HCT116 (cell line): ENCODE results near the gene RCBTB1. TPM values are rescaled to one million over a fixed set of nuclear protein-coding genes. Genes with fewer than 3 reads are reported as not detected.

Experiments used
- ATAC-seq: fragments of 200-7000 bp; cut with Tn5 transposase; 2 replicates; pipeline ENCODE4 v1.9.1; 2020; ENCODE audit warnings: mild to moderate bottlenecking, moderate library complexity
- BruUV-seq: library from RNA; stranded (reverse); fragments of 400-500 nt; replicated peaks from 2 replicates; lab custom pipeline; 2021; lab: Mats Ljungman, UMichigan
- CTCF ChIA-PET: fragments of 300-600 bp; sonication (Branson Sonifier 250); formaldehyde crosslinking; loops from one replicate; lab custom pipeline; 2021; ENCODE audit warnings: antibody characterized with exemption; lab: Charles Lee
- POLR2A ChIA-PET: fragments of 300-600, 350-600 bp; sonication (Branson Sonifier 250); formaldehyde crosslinking; loops from one replicate; lab custom pipeline; 2021; ENCODE audit warnings: antibody characterized with exemption; lab: Charles Lee
- RAD21 ChIA-PET, 2 experiments: fragments of 300-600 bp; sonication (Branson Sonifier 250); formaldehyde crosslinking; loops; one replicate each; lab custom pipeline; 2023; ENCODE audit warnings: low total read pairs in 2 of 2; ENCODE audit not compliant: uncharacterized antibody in 2 of 2, unreplicated experiment in 2 of 2, low non-redundant PET in 1 of 2; lab: Charles Lee
- DNase-seq: peaks from one replicate; pipeline ENCODE4 v3.0.0-alpha.2; 2010; ENCODE audit warnings: low read depth, low spot score
- H2AFZ ChIP-seq: fragments of 200-600 bp; shearing (Covaris generic), sonication (generic); 2 replicates; pipeline ENCODE4 v1.6.1; 2017; ENCODE audit warnings: low read depth, mixed run types, mixed read lengths, antibody characterized with exemption, low read length; ENCODE audit not compliant: poor library complexity, severe bottlenecking
- H3K27ac ChIP-seq: 2 replicates; pipeline ENCODE4 v1.5.1; 2012; ENCODE audit warnings: low read depth, low read length
- H3K27me3 ChIP-seq: fragments of 200-600 bp; sonication (generic); 2 replicates; pipeline ENCODE4 v1.6.1; 2016; ENCODE audit warnings: mixed run types, low read length, mixed read lengths; ENCODE audit not compliant: insufficient read depth
- H3K36me3 ChIP-seq, 2 experiments: fragments of 200-500 bp in 1 of 2; fragments of 200-600 bp in 1 of 2; sonication (Bioruptor generic) in 1 of 2; sonication (generic) in 1 of 2; 2 replicates each; pipeline versions ENCODE4 v1.5.1 to v1.6.1; 2014 to 2016; ENCODE audit warnings: low read length in 2 of 2, inconsistent platforms in 1 of 2, mixed read lengths in 1 of 2, mixed run types in 1 of 2; ENCODE audit not compliant: insufficient read depth in 2 of 2, control insufficient read depth in 1 of 2
- H3K4me1 ChIP-seq, 2 experiments: fragments of 200-600 bp in 1 of 2; sonication (generic) in 1 of 2; 2 replicates each; pipeline versions ENCODE4 v1.5.1 to v1.6.1; 2012 to 2017; ENCODE audit warnings: low read length in 2 of 2, inconsistent platforms in 1 of 2, mild to moderate bottlenecking in 1 of 2, mixed read lengths in 1 of 2, mixed run types in 1 of 2, moderate library complexity in 1 of 2; ENCODE audit not compliant: insufficient read depth in 2 of 2, control insufficient read depth in 1 of 2
- H3K4me2 ChIP-seq: fragments of 200-600 bp; sonication (generic); 2 replicates; pipeline ENCODE4 v1.6.1; 2017; ENCODE audit warnings: mixed run types, low read length, mixed read lengths
- H3K4me3 ChIP-seq, 2 experiments: fragments of 200-600 bp in 1 of 2; sonication (generic) in 1 of 2; replicated peaks in 1 of 2; 2 replicates each; pipeline ENCODE4 v1.5.1; 2011 to 2016; ENCODE audit warnings: low read length in 2 of 2, control low read depth in 1 of 2, low read depth in 1 of 2, mild to moderate bottlenecking in 1 of 2, mixed read lengths in 1 of 2, mixed run types in 1 of 2
- H3K79me2 ChIP-seq: fragments of 200-600 bp; sonication (generic); 2 replicates; pipeline ENCODE4 v1.6.1; 2017; ENCODE audit warnings: mild to moderate bottlenecking, mixed run types, low read length, moderate library complexity, mixed read lengths; ENCODE audit not compliant: insufficient read depth
- H3K9ac ChIP-seq: fragments of 200-600 bp; sonication (generic); 2 replicates; pipeline ENCODE4 v1.6.1; 2016; ENCODE audit warnings: low read length, mixed read lengths
- H3K9me2 ChIP-seq: fragments of 200-600 bp; sonication (generic), shearing (Covaris generic); 2 replicates; pipeline ENCODE4 v1.6.1; 2017; ENCODE audit warnings: mixed run types, mild to moderate bottlenecking, moderate library complexity; ENCODE audit not compliant: insufficient read depth
- H3K9me3 ChIP-seq, 2 experiments: fragments of 200-500 bp in 1 of 2; fragments of 200-600 bp in 1 of 2; sonication (Bioruptor generic) in 1 of 2; sonication (generic) in 1 of 2; 2 replicates each; pipeline ENCODE4 v1.6.1; 2014 to 2017; ENCODE audit warnings: low read length in 2 of 2, mixed read lengths in 2 of 2, inconsistent platforms in 1 of 2, low read depth in 1 of 2, mild to moderate bottlenecking in 1 of 2, mixed run types in 1 of 2, moderate library complexity in 1 of 2; ENCODE audit not compliant: control insufficient read depth in 1 of 2, insufficient read depth in 1 of 2
- H4K20me1 ChIP-seq: fragments of 200-600 bp; sonication (generic), shearing (Covaris generic); 2 replicates; pipeline ENCODE4 v1.6.1; 2017; ENCODE audit warnings: mixed run types, mild to moderate bottlenecking, moderate library complexity; ENCODE audit not compliant: insufficient read depth
- RAD21 ChIP-seq: IDR thresholded peaks from 2 replicates; pipeline ENCODE4 v1.6.1; 2012; ENCODE audit warnings: low read depth, mild to moderate bottlenecking
- SIN3A ChIP-seq: IDR thresholded peaks from 2 replicates; pipeline ENCODE4 v1.6.1; 2012; ENCODE audit warnings: low read depth
- intact Hi-C: fragments of 100-400 bp; cut with micrococcal nuclease; formaldehyde crosslinking; loops from 2 replicates; pipeline ENCODE4 v1.10.0; 2022
- total RNA-seq: library from RNA; stranded (reverse); gene quantifications from one replicate; pipeline ENCODE4 v1.2.1, GENCODE V29; 2021; ENCODE audit not compliant: unreplicated experiment
- TF ChIP-seq, protein P1 (sequence below), 3 experiments: fragments of 200-600 bp in 1 of 3; sonication (generic) in 1 of 3; IDR thresholded peaks in 2 of 3; conservative IDR thresholded peaks in 1 of 3; 2 replicates each; pipeline ENCODE4 v1.5.1; 2012 to 2017; ENCODE audit warnings: low read depth in 2 of 3, low read length in 2 of 3, antibody characterized with exemption in 1 of 3, borderline replicate concordance in 1 of 3, control low read depth in 1 of 3, mild to moderate bottlenecking in 1 of 3, mixed read lengths in 1 of 3, mixed run types in 1 of 3, moderate library complexity in 1 of 3; ENCODE audit not compliant: insufficient read depth in 1 of 3
- TF ChIP-seq, protein P2 (sequence below): IDR thresholded peaks from 2 replicates; pipeline ENCODE4 v1.6.1; 2012; ENCODE audit warnings: low read depth

RCBTB1 gene
- total RNA-seq, 1 experiment from 2014 or later, result 22.2 TPM

- H3K4me2 ChIP-seq, result no peak overlapping the region
- no peak for ATAC-seq
- no peaks in the 10 kb centered on the region for H3K27me3 ChIP-seq
- H3K9me3 ChIP-seq, result no peaks in the 10 kb centered on the region
- H3K27ac ChIP-seq, result no peak overlapping the region
- no peak overlapping the region for H2AFZ ChIP-seq
- POLR2A ChIA-PET, result interaction anchor here (0.6 kb wide), 1 partner anchor 11 kb away, joined by 4 read pairs; no protein-coding TSS in a partner anchor
- H3K4me3 ChIP-seq, result no peak overlapping the region
- RAD21 ChIA-PET, result no interaction called here
- intact Hi-C loops, result no loop called here
- no peaks in the 10 kb centered on the region for H3K4me1 ChIP-seq
- peaks cover 0 to 3% of the 10 kb centered on the region in 2 experiments; a peak in 2 of 4 replicates for H3K36me3 ChIP-seq
- TF ChIP-seq RAD21 (no peak), SIN3A (no peak)
- no peak for DNase-seq
- no peaks in the 10 kb centered on the region for H4K20me1 ChIP-seq
- BruUV-seq, result no TSS peak
- H3K79me2 ChIP-seq, result no peaks in the 10 kb centered on the region
- no peaks in the 10 kb centered on the region for H3K9me2 ChIP-seq
- CTCF ChIA-PET, result no interaction called here
- no peak overlapping the region for H3K9ac ChIP-seq
Observed at GRCh38 chr13:49550942-49551644, 34.3 kb downstream of the RCBTB1 start.

- ChIA-PET RAD21 (no interaction called here), POLR2A (no interaction called here), CTCF (no interaction called here)
- Histone ChIP-seq H3K9me3 (no peaks in the 10 kb centered on the region), H3K4me2 (no peak overlapping the region), H2AFZ (no peak overlapping the region), H3K4me1 (no peaks in the 10 kb centered on the region), H3K9me2 (no peaks in the 10 kb centered on the region), H3K79me2 (no peaks in the 10 kb centered on the region), H3K27me3 (no peaks in the 10 kb centered on the region), H3K36me3 (peaks cover 0 to 3% of the 10 kb centered on the region in 2 experiments; a peak in 2 of 4 replicates), H3K27ac (no peak overlapping the region), H4K20me1 (no peaks in the 10 kb centered on the region), H3K9ac (no peak overlapping the region), H3K4me3 (no peak overlapping the region)
- DNase-seq, result no peak
- 0 out of 2 replicates have a peak, but pooled peaks have one; percentile 44 for ATAC-seq
- TF ChIP-seq, protein P1, sequence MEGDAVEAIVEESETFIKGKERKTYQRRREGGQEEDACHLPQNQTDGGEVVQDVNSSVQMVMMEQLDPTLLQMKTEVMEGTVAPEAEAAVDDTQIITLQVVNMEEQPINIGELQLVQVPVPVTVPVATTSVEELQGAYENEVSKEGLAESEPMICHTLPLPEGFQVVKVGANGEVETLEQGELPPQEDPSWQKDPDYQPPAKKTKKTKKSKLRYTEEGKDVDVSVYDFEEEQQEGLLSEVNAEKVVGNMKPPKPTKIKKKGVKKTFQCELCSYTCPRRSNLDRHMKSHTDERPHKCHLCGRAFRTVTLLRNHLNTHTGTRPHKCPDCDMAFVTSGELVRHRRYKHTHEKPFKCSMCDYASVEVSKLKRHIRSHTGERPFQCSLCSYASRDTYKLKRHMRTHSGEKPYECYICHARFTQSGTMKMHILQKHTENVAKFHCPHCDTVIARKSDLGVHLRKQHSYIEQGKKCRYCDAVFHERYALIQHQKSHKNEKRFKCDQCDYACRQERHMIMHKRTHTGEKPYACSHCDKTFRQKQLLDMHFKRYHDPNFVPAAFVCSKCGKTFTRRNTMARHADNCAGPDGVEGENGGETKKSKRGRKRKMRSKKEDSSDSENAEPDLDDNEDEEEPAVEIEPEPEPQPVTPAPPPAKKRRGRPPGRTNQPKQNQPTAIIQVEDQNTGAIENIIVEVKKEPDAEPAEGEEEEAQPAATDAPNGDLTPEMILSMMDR (IDR thresholded peaks at IDR 0.05 in 2 of 3, conservative IDR thresholded peaks at IDR 0.05 in 1 of 3; ENCODE audit: borderline replicate concordance in 1 of 3, insufficient read depth in 1 of 3, low read depth in 2 of 3, low read length in 2 of 3), result peak in 2 of 3 experiments; percentile 42 to 44; a peak in 4 of 6 replicates
- TF ChIP-seq, protein P2, sequence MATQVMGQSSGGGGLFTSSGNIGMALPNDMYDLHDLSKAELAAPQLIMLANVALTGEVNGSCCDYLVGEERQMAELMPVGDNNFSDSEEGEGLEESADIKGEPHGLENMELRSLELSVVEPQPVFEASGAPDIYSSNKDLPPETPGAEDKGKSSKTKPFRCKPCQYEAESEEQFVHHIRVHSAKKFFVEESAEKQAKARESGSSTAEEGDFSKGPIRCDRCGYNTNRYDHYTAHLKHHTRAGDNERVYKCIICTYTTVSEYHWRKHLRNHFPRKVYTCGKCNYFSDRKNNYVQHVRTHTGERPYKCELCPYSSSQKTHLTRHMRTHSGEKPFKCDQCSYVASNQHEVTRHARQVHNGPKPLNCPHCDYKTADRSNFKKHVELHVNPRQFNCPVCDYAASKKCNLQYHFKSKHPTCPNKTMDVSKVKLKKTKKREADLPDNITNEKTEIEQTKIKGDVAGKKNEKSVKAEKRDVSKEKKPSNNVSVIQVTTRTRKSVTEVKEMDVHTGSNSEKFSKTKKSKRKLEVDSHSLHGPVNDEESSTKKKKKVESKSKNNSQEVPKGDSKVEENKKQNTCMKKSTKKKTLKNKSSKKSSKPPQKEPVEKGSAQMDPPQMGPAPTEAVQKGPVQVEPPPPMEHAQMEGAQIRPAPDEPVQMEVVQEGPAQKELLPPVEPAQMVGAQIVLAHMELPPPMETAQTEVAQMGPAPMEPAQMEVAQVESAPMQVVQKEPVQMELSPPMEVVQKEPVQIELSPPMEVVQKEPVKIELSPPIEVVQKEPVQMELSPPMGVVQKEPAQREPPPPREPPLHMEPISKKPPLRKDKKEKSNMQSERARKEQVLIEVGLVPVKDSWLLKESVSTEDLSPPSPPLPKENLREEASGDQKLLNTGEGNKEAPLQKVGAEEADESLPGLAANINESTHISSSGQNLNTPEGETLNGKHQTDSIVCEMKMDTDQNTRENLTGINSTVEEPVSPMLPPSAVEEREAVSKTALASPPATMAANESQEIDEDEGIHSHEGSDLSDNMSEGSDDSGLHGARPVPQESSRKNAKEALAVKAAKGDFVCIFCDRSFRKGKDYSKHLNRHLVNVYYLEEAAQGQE, result no peak
- BruUV-seq, result no TSS peak
- intact Hi-C loops, result no loop called here
Observed at GRCh38 chr13:49549289-49549688, 36.1 kb downstream of the RCBTB1 start.
